Ishikawa (cell line): ENCODE data around the gene SRPK1.

Source experiments
- CEBPB ChIP-seq: IDR thresholded peaks from 2 replicates; pipeline ENCODE4 v1.6.1; 2012
- NFIC ChIP-seq: IDR thresholded peaks from 2 replicates; pipeline ENCODE4 v1.6.1; 2012
- RAD21 ChIP-seq: IDR thresholded peaks from 2 replicates; pipeline ENCODE4 v1.6.1; 2012; ENCODE audit warnings: low read depth

GRCh38 chr6:35936681-35937359, 15.9 kb upstream of the SRPK1 start:
- no peak for TF ChIP-seq CEBPB
- no peak for TF ChIP-seq NFIC
- no peak for TF ChIP-seq RAD21
